ENCODE results near the gene UGGT1. TPM values are rescaled to one million over a fixed set of nuclear protein-coding genes. Genes with fewer than 3 reads are reported as not detected.

Gene UGGT1
- total and polyA plus RNA-seq, 2 experiments from 2014 or later, result 11.5 to 65.0 TPM

DNA sequence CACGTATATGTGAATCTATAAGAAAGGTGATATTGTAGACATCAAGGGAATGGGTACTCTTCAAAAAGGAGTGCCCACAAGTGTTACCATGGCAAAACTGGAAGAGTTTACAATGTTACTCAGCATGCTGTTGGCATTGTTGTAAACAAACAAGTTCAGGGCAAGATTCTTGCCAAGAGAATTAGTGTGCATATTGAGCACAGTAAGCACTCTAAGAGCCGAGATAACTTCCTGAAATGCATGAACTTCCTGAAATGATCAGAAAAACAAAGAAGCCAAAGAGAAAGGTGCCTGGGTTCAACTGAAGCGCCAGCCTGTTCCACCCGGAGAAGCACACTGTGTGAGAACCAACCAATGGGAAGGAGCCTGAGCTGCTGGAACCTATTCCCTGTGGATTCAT, 126.7 kb downstream of the UGGT1 start:
- H3K9me2 ChIP-seq (ENCODE audit: insufficient read depth), result no peaks in the 10 kb centered on the region
- no peaks in the 10 kb centered on the region for H3K27me3 ChIP-seq (ENCODE audit: insufficient read depth)
- H3K79me2 ChIP-seq (replicated peaks; ENCODE audit: insufficient read depth), result no peaks in the 10 kb centered on the region
- H3K27ac ChIP-seq (ENCODE audit: low read depth), result no peak overlapping the region
- H4K20me1 ChIP-seq (replicated peaks; ENCODE audit: insufficient read depth), result no peaks in the 10 kb centered on the region
- H3K36me3 ChIP-seq (ENCODE audit: insufficient read depth), result no peaks in the 10 kb centered on the region
- no peak for ATAC-seq
- Mint-ChIP-seq H3K4me3 (no peak overlapping the region), H3K27ac (no peak overlapping the region), H3K9me3 (no peaks in the 10 kb centered on the region), H3K4me1 (0 out of 3 replicates have a peak, but pooled peaks cover 6% of the 10 kb centered on the region), H3K36me3 (ENCODE audit: low read depth) (no peaks in the 10 kb centered on the region), H3K27me3 (ENCODE audit: insufficient read depth, low read depth, poor library complexity) (peaks cover 8% of the 10 kb centered on the region)
- no peak overlapping the region for H2AFZ ChIP-seq
- no peak for DNase-seq (ENCODE audit: low spot score)
- TF ChIP-seq, protein P1, sequence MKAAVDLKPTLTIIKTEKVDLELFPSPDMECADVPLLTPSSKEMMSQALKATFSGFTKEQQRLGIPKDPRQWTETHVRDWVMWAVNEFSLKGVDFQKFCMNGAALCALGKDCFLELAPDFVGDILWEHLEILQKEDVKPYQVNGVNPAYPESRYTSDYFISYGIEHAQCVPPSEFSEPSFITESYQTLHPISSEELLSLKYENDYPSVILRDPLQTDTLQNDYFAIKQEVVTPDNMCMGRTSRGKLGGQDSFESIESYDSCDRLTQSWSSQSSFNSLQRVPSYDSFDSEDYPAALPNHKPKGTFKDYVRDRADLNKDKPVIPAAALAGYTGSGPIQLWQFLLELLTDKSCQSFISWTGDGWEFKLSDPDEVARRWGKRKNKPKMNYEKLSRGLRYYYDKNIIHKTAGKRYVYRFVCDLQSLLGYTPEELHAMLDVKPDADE (IDR thresholded peaks at IDR 0.05), result no peak
- TF ChIP-seq JUNB (IDR thresholded peaks at IDR 0.05; ENCODE audit: unreplicated experiment) (no peak), CREB1 (CRISPR knock-in tag; IDR thresholded peaks at IDR 0.05; ENCODE audit: low read depth) (no peak), ZNF462 (CRISPR knock-in tag; IDR thresholded peaks at IDR 0.05) (no peak), POLR2AphosphoS5 (IDR thresholded peaks at IDR 0.05; ENCODE audit: low read depth) (no peak), ZNF331 (CRISPR knock-in tag; IDR thresholded peaks at IDR 0.05; ENCODE audit: low read depth) (no peak)
- no peak overlapping the region for H3K4me2 ChIP-seq
- H3K4me1 ChIP-seq (ENCODE audit: insufficient read depth), result no peaks in the 10 kb centered on the region
- H3F3A ChIP-seq (replicated peaks; ENCODE audit: low read depth), result no peaks in the 10 kb centered on the region
- no peak overlapping the region for H3K4me3 ChIP-seq
